Endothelial cell of umbilical vein (primary cell): ENCODE measurements around the gene SMURF2. TPM values are rescaled to one million over a fixed set of nuclear protein-coding genes. Genes with fewer than 3 reads are reported as not detected.
A peak's percentile ranks its signal among the peaks of the same experiment; 100 is the strongest.

Source experiments
- BruUV-seq: library from RNA; stranded (reverse); fragments of 400-500 nt; replicated peaks from 2 replicates; lab custom pipeline; 2021; lab: Mats Ljungman, UMichigan
- CTCF ChIA-PET: fragments of 300-600, 350-600 bp; sonication (Branson Sonifier 250); formaldehyde crosslinking; loops from one replicate; lab custom pipeline; 2021; ENCODE audit warnings: antibody characterized with exemption, inconsistent platforms; lab: Charles Lee
- POLR2A ChIA-PET: fragments of 300-600, 350-600 bp; sonication (Branson Sonifier 250); formaldehyde crosslinking; loops from one replicate; lab custom pipeline; 2021; ENCODE audit warnings: antibody characterized with exemption, inconsistent platforms; lab: Charles Lee
- DNase-seq: peaks from one replicate; pipeline ENCODE4 v3.0.0-alpha.2; 2011; ENCODE audit warnings: low read depth, low spot score
- FAIRE-seq: peaks from 2 replicates; lab custom pipeline; 2011; peaks lifted over from hg19 to GRCh38; lab: Jason Lieb, UNC
- H2AFZ ChIP-seq: 2 replicates; pipeline ENCODE4 v1.6.0; 2012; ENCODE audit warnings: low read depth, low read length, control low read depth, inconsistent platforms
- H3K27ac ChIP-seq: 2 replicates; pipeline ENCODE4 v1.5.1; 2011; ENCODE audit warnings: low read depth, mild to moderate bottlenecking, control low read depth, low read length, moderate library complexity; ENCODE audit not compliant: insufficient read depth
- H3K27me3 ChIP-seq, 2 experiments: 2 replicates each; pipeline versions ENCODE4 v1.6.0 to v1.6.1; 2011; ENCODE audit warnings: low read length in 2 of 2, mixed read lengths in 1 of 2; ENCODE audit not compliant: control insufficient read depth in 2 of 2, insufficient read depth in 2 of 2
- H3K36me3 ChIP-seq, 2 experiments: 2 replicates in 1 of 2; 3 replicates in 1 of 2; pipeline ENCODE4 v1.5.1; 2011; ENCODE audit warnings: low read length in 2 of 2, mild to moderate bottlenecking in 1 of 2, moderate library complexity in 1 of 2; ENCODE audit not compliant: control insufficient read depth in 2 of 2, insufficient read depth in 2 of 2; ENCODE audit errors: extremely low read depth in 1 of 2
- H3K4me1 ChIP-seq: 3 replicates; pipeline ENCODE4 v1.5.1; 2011; ENCODE audit warnings: mild to moderate bottlenecking, low read length; ENCODE audit not compliant: control insufficient read depth, insufficient read depth; ENCODE audit errors: extremely low read depth
- H3K4me2 ChIP-seq: 2 replicates; pipeline ENCODE4 v1.6.1; 2011; ENCODE audit warnings: low read length, control low read depth, mixed read lengths; ENCODE audit not compliant: insufficient read depth
- H3K4me3 ChIP-seq, 3 experiments: fragments of 200-600 bp in 1 of 3; sonication (generic), shearing (Covaris generic) in 1 of 3; replicated peaks in 1 of 3; 2 replicates each; pipeline ENCODE4 v1.5.1; 2011 to 2016; ENCODE audit warnings: control low read depth in 3 of 3, low read length in 3 of 3, mild to moderate bottlenecking in 2 of 3, inconsistent platforms in 1 of 3, low read depth in 1 of 3, moderate library complexity in 1 of 3; ENCODE audit not compliant: insufficient read depth in 1 of 3
- H3K79me2 ChIP-seq: 2 replicates; pipeline ENCODE4 v1.6.0; 2012; ENCODE audit warnings: low read length, inconsistent platforms; ENCODE audit not compliant: control insufficient read depth, insufficient read depth
- H3K9ac ChIP-seq: replicated peaks from 2 replicates; pipeline ENCODE3; 2011; ENCODE audit warnings: low read length, control low read depth; ENCODE audit not compliant: insufficient read depth; ENCODE audit errors: extremely low read depth
- H3K9me1 ChIP-seq: replicated peaks from 3 replicates; pipeline ENCODE4 v1.6.0; 2011; ENCODE audit warnings: mild to moderate bottlenecking, low read length; ENCODE audit not compliant: control insufficient read depth, insufficient read depth; ENCODE audit errors: extremely low read depth
- H3K9me3 ChIP-seq: replicated peaks from 2 replicates; pipeline ENCODE4 v1.5.1; 2012; ENCODE audit warnings: low read length, inconsistent platforms; ENCODE audit not compliant: control insufficient read depth, insufficient read depth
- H4K20me1 ChIP-seq: replicated peaks from 2 replicates; pipeline ENCODE3; 2011; ENCODE audit warnings: mild to moderate bottlenecking, low read length; ENCODE audit not compliant: control insufficient read depth, insufficient read depth; ENCODE audit errors: extremely low read depth
- CTCF ChIP-seq, 2 donors: IDR thresholded peaks; 1 replicate in 1 of 2; 2 replicates in 1 of 2; pipeline ENCODE4 v1.5.1; 2011; ENCODE audit warnings: low read length in 2 of 2, mild to moderate bottlenecking in 2 of 2, moderate library complexity in 2 of 2, control low read depth in 1 of 2, inconsistent platforms in 1 of 2, low read depth in 1 of 2; ENCODE audit not compliant: insufficient read depth in 1 of 2; ENCODE audit errors: extremely low read depth in 1 of 2
- FOS ChIP-seq: IDR thresholded peaks from 2 replicates; pipeline ENCODE4 v1.6.1; 2011; ENCODE audit warnings: mild to moderate bottlenecking, low read length, moderate library complexity, borderline replicate concordance; ENCODE audit not compliant: insufficient read depth
- GATA2 ChIP-seq: IDR thresholded peaks from 2 replicates; pipeline ENCODE4 v1.7.0; 2011; ENCODE audit warnings: low read depth, mild to moderate bottlenecking, moderate library complexity, mixed read lengths, low read length; ENCODE audit not compliant: insufficient read length, insufficient read depth
- JUN ChIP-seq: IDR thresholded peaks from 2 replicates; pipeline ENCODE4 v1.6.1; 2011; ENCODE audit warnings: borderline replicate concordance, low read depth; ENCODE audit not compliant: insufficient read length, insufficient read depth
- MAX ChIP-seq: IDR thresholded peaks from 2 replicates; pipeline ENCODE4 v1.6.1; 2011; ENCODE audit not compliant: insufficient read depth, insufficient read length
- MYC ChIP-seq: IDR thresholded peaks from one replicate; pipeline ENCODE4 v1.6.1; 2011; ENCODE audit warnings: mild to moderate bottlenecking, low read depth, low read length
- POLR2A ChIP-seq: IDR thresholded peaks from 2 replicates; pipeline ENCODE4 v1.6.1; 2012; ENCODE audit warnings: low read depth, mild to moderate bottlenecking, control low read depth, low read length
- POLR2AphosphoS5 ChIP-seq: IDR thresholded peaks from 2 replicates; pipeline ENCODE4 v1.6.1; 2012; ENCODE audit warnings: low read depth, mild to moderate bottlenecking, control low read depth, low read length, moderate library complexity; ENCODE audit not compliant: insufficient read depth
- dilution Hi-C: fragments of 300-500 bp; cut with MboI; formaldehyde crosslinking; loops from one replicate; pipeline ENCODE4 v1.15.0; 2019; ENCODE audit warnings: low sequenced_read_pairs; ENCODE audit not compliant: extremely low pct_ligation_motif_present
- intact Hi-C: fragments of 100-400 bp; cut with micrococcal nuclease; formaldehyde crosslinking; loops from one replicate; pipeline ENCODE4 v1.10.0; 2022
- polyA plus RNA-seq, 4 experiments: library from polyadenylated mRNA; depleted of rRNA in 3 of 4; stranded (reverse) in 3 of 4; unstranded in 1 of 4; fragments of >200 nt; gene quantifications; 2 replicates each; pipeline versions ENCODE4 v1.2.1 to v1.2.3, GENCODE V29; 2011 to 2012; ENCODE audit warnings: missing spikeins in 1 of 4
- total RNA-seq: library from RNA; stranded (reverse); gene quantifications from 2 replicates; pipeline ENCODE4 v1.2.3, GENCODE V29; 2021

Gene SMURF2
- total and polyA plus RNA-seq, 2 donors (not counting 3 experiments of a cell fraction or from before 2014, with no cell fraction given), result 32.9 to 105 TPM

GRCh38 chr17:64534187-64534586 lies 127.9 kb downstream of the SMURF2 start:
- FAIRE-seq (peak; percentile 47), DNase-seq (peak; percentile 44)
- Histone ChIP-seq H3K4me3 (no peak overlapping the region), H4K20me1 (no peaks in the 10 kb centered on the region), H3K27me3 (no peaks in the 10 kb centered on the region), H3K27ac (no peak overlapping the region), H3K9ac (no peak overlapping the region), H3K36me3 (peaks cover 34 to 37% of the 10 kb centered on the region in 2 experiments), H3K9me3 (no peaks in the 10 kb centered on the region), H2AFZ (no peak overlapping the region), H3K4me2 (no peak overlapping the region), H3K9me1 (no peaks in the 10 kb centered on the region), H3K79me2 (no peaks in the 10 kb centered on the region), H3K4me1 (no peaks in the 10 kb centered on the region)
- TF ChIP-seq CTCF (IDR thresholded peaks at IDR 0.05; ENCODE audit: extremely low read depth in 1 of 2, insufficient read depth in 1 of 2, low read depth in 1 of 2, low read length in 2 of 2) (peak in 1 of 2 donors; percentile 23), MYC (no peak), MAX (no peak), POLR2A (peak; percentile 47), GATA2 (peak; percentile 58)
- ChIA-PET CTCF (interaction anchor here (0.9 to 1.9 kb wide), 5 partner anchors 20 to 201 kb away, joined by 3 to 12 read pairs (median 3); no protein-coding TSS in a partner anchor), POLR2A (interaction anchor here (0.6 kb wide), 2 partner anchors 12 to 76 kb away, joined by 3 to 4 read pairs; no protein-coding TSS in a partner anchor)
- intact Hi-C loops (no loop called here), dilution Hi-C loops (no loop called here)
- no TSS peak for BruUV-seq

DNA sequence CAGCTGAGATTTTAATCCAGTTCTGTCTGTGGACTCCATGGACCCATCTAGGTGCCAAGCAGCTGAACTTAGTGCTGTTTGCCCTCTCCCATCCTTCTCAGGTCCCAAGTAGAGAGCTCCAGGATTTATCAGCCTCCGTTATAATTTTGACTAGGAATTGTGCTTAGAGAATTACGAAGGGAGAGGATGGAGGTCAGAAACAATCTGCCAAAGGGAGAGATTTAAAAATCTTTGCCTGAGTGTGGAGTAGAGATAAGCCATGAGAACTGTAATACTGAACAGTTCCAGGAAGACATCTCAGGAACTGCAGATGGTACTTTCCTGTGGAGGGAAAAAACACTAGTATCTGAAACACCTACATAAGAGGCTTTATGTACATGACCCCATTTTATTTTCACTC lies 128.3 kb downstream of the SMURF2 start:
- ChIA-PET CTCF (interaction anchor here (0.9 to 1.9 kb wide), 5 partner anchors 20 to 201 kb away, joined by 3 to 12 read pairs (median 3); no protein-coding TSS in a partner anchor), POLR2A (interaction anchor here (0.6 to 0.9 kb wide), 2 partner anchors 28 to 76 kb away, joined by 3 read pairs; partner anchors contain the start of gene DDX5)
- FAIRE-seq (no peak), DNase-seq (peak; percentile 36)
- Histone ChIP-seq H3K9ac (no peak overlapping the region), H3K4me2 (no peak overlapping the region), H3K79me2 (no peaks in the 10 kb centered on the region), H3K36me3 (peaks cover 32 to 37% of the 10 kb centered on the region in 2 experiments), H3K4me1 (no peaks in the 10 kb centered on the region), H3K27me3 (no peaks in the 10 kb centered on the region), H3K9me3 (no peaks in the 10 kb centered on the region), H3K9me1 (no peaks in the 10 kb centered on the region), H2AFZ (no peak overlapping the region), H4K20me1 (no peaks in the 10 kb centered on the region), H3K4me3 (no peak overlapping the region), H3K27ac (no peak overlapping the region)
- intact Hi-C loops (no loop called here), dilution Hi-C loops (no loop called here)
- TF ChIP-seq MAX (no peak), JUN (no peak), FOS (no peak), POLR2AphosphoS5 (no peak), MYC (no peak), CTCF (IDR thresholded peaks at IDR 0.05; ENCODE audit: extremely low read depth in 1 of 2, insufficient read depth in 1 of 2, low read depth in 1 of 2, low read length in 2 of 2) (no peak)
- no TSS peak for BruUV-seq
